HG03558 (cell line): ENCODE measurements around the gene PLXNA4.

Experiments
- ATAC-seq: cut with Tn5 transposase; IDR thresholded peaks from one replicate; pipeline ENCODE4 v1.9.1; 2021; ENCODE audit warnings: moderate number of reproducible peaks; ENCODE audit not compliant: unreplicated experiment; ENCODE audit errors: extremely low read depth

Gene PLXNA4

DNA sequence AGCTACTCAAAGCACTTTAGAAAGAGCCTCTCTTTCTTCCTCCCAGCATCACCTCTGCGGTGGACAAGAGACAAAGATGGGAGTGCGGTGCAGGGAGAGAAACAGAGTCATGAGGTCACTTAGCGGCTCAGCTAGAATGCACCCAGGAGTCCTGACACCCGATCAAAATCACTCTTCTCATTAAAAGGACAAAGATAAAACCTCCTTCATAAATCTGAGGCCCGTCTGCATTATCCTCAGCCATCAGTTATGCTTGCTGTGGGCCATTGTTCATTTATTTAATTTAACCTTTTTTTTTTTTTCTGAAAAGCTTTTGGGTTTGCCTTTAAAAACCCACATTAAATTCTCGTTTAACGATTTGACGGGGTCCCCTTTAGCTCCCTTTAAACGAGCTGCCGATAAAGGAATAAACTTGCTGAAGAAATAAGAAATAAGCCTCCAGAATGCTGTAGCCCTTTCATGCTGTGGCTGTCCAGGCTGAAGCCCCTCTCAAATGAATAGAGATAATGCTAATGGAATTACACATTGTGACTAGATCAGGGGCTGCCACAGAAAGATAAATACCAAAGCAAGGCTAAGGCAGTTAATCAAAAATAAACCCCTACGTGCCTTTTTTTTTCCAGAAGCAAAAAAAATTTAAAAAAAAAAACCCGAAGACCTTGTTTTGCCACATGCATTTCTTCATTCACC lies 16.1 kb upstream of the PLXNA4 start:
- ATAC-seq: no peak

DNA sequence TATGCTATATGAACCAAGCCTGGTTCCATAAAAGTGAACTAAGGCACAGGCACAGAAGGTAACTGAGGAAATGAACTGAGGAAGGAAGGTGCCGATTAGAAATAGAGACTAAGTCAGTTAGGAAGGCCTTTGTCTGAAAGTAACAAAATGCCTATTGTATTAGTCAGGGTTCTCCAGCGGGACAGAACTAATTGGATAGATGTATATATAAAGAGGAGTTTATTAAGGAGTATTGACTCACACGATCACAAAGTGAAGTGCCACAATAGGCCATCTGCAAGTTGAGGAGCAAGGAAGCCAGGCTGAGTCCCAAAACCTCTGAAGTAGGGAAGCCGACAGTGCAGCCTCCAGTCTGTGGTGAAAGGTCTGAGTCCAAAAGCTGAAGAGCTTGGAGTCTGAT lies 13.9 kb upstream of the PLXNA4 start:
- ATAC-seq: no peak

DNA sequence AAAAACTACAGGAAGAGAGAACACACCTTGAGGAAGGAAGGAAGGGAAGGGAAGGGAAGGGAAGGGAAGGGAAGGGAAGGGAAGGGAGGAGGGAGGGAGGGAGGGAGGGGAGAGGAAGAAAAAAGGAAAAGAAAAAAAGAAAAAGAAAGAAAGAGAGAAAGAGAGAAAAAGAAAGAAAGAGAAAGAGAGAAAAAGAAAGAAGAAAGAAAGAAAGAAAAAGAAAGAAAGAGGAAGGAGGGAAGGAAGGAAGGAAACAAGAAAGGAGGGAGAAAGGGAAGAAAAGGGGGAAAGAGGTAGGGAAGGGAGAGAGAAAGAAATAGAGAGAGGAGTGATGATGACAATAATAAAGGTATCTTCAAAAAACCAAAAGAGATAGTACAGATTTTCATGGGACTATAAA lies 12.3 kb upstream of the PLXNA4 start:
- no peak for ATAC-seq

DNA sequence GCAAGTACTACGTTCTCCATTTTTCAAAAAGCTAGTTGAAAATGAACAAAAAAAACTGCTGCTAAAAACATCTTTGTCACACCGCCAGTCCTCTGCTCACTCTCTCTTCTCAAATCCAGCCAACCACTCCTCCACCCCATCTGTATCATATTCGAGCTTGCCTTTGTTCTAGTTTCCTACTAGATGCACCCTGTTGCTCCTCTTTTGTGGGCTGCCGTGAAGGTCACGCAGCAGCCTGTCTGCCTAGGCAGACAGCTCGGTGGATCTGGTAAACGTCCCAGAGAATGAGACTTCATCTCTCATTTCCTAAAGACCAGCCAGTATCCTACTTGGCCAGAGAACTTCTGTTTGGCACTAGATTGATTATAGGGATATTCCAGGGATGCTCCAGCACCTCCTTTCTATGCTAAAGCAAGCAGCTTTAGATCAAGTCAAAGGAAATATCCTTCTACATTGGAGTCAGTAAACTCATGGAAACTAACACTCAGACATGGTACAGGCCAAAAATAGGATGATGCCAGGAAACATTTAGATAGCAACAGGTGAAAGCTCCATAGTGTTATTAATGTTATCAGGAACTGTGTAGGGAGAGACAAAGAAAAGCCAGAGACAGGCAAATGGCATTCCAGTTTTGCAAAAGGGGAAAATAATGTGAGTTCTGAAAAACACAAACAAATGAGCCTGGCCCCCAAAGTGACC lies 8.7 kb upstream of the PLXNA4 start:
- ATAC-seq: no peak

DNA sequence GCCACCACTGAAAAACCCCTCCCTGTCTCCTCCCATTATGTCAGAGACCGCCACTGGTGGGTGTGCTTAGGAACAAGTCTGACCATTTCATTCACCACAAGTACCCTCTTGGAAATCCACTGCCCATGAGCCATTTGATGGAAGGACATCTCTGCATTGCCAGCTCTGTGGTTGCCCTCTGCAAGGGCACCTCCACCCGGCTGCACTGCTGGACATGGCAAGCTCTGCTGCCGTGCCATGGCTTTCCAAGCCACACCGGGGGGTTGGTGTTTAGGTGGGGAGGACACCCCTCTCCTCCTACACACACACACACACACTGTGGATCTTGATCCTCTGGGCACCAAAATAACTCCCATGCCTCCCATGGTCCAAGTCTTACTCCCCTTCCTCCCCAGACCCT lies 5.2 kb upstream of the PLXNA4 start:
- ATAC-seq: no peak

DNA sequence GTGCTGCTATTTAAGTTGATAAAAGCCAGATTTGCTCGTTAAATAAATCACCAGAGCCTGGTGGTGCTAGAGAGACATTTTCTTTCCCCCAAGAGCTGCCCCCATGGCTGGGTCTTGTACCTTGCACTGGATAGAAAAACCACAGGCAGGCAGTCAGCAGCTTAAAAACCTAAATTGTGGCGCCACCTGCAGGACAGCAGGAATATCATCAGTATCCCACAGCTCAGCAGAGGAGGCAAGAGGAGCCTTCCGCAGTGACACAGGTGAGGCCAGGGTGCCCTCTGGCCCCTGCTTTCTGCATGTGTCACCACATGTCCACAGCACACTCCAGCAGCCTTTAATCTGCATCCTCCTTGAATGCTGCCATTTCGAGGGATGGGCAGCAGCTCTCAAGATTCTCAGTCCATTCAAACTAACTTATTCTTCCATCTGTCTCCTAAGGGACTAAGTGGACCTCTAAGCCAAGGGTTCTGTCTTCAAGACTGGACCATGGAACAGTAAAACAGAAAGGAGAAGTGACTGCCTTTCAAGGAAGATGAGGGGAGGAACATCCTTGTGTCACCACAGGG lies 4.5 kb upstream of the PLXNA4 start:
- ATAC-seq: no peak

DNA sequence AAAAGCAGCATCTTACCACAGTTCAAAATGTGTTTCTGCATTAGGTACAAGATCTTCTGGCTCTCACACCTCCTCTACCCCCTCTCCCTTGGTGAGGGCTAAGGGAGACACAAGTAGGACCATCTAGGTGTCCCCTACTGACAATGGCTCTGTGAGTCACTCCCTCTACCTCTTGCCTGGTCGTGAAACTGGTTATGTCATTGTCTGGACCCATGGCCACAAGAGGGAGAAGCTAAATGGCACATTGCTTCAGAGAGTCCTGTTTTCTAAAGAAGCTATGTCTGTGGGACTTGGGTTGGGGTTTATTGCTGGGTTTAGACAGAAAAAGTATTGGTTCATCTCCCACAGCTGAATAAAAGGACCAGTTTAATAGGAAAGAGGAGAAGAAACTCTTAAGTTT lies 4.0 kb upstream of the PLXNA4 start:
- no peak for ATAC-seq

DNA sequence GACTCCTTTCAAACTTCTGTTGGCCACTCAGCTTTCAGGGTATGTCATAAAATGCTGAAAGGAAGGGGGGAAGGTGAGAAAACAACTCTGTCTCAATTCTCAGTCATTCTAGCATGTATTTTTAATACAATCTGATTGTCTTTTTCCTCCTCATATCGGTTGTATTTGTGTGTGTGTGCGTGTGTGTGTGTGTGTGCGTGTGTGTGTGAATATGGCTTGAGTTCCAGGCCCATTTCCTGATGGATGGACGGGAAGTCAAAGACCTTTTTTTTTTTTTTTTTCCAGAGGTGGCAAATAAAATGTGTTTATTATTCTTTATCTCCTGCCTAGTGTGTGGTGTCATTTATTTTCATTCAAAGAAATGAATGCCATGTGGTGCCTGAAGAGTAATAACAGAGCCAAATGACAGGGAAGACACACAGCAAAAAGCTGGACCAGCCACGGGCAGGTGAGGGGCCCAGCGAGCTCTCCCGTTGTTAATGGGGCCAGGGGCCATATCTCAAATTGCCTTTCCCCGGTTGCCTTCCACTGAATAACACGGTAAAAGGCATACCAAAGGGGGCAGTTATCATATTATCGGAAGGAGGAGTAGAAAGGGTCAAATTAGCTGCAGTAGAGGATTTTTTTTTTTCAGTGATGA lies 3.1 kb upstream of the PLXNA4 start:
- no peak for ATAC-seq

DNA sequence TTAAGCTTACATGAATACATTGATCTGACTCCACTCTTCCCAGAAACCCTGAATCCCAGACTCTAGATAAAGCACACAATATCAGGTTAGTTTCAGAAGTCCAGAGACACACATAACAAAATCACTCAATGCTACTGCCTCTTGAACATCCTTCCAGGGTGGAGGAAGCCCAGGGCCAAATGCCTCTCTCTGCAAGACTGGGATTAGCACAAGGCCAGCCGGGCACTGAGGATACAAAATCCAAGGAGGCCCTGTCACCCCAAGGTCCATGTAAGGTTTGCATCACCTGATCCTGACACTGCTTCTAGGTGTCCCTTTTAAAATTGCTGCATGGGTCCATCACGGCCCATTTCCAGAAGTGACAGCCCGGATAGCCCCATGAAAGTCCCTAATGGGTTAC lies 2.6 kb upstream of the PLXNA4 start:
- no peak for ATAC-seq

DNA sequence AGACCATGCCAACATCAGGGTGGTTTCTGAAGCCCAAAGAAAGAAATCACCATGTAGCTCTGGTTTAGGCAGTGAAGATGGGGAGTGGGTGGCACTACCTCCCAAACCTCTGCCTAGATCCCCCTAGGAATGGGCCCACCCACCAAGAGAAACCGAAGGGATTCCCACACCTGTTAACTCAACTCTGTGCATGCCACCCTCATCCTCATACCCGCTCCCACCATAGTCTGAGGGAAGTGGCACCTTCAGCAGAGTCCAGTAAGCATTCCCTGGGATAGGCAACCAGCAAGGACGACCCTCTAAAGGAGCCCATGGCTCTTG lies 1.7 kb upstream of the PLXNA4 start:
- ATAC-seq: no peak

DNA sequence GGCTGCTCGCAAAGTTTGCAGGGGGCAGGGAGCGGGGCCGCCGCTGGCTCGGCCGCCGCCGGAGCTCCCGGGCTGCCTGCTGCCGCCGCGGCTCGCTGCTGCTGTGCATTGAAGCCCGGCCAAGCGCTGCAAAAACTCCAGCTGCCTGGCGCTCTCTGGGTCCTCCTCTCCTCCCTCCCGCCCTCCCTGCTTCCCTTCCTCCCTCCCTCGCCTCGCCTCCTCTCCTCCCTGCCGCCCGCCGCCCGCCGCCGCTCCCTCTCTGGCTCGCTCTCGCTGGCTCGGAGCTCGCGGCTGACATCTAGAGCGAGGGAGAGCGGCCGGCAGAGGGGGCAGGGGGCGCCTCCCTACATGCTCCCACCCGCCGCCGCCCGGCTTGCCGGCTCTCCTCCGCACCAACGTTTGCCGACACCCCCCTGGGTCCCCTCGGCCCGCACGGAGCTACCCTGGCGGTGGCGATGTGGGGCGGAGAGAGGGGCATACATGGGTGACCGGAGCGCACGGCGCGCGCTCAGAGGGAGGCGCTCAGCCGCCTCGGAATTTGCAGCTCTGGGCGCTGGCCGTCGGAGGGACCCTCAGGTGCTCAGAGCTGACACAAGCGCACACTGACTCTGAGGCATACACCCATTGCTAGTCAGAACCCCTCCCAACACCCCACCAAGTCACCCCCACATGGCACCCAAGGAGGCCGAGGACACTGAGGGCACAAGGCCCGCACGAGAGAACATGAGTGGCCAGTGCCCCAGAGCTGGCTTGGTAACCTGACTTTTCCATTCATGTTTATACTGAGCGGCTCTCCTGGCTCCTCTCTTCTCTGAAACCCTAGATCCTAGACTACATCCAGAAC lies 1.2 kb upstream of the PLXNA4 start:
- no peak for ATAC-seq

DNA sequence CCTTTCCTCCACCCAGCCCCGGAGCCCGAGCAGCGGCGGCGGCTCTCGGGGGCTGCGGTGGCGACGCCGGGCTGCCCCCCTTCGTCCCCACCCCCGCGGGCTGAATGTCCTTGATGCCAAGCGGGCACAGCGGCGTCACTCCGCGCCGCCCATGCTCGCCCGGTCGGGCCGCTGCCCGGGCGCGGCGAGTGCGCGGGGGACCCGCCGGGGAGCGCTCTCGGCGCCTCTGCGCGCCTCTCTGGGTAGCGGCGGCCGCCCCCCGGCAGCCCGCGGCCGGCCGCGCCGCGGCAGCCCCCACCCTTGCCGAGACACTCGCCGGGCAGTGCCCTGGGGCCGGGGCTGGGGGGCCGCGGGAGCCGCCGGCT lies 433 bp upstream of the PLXNA4 start:
- ATAC-seq: no peak

DNA sequence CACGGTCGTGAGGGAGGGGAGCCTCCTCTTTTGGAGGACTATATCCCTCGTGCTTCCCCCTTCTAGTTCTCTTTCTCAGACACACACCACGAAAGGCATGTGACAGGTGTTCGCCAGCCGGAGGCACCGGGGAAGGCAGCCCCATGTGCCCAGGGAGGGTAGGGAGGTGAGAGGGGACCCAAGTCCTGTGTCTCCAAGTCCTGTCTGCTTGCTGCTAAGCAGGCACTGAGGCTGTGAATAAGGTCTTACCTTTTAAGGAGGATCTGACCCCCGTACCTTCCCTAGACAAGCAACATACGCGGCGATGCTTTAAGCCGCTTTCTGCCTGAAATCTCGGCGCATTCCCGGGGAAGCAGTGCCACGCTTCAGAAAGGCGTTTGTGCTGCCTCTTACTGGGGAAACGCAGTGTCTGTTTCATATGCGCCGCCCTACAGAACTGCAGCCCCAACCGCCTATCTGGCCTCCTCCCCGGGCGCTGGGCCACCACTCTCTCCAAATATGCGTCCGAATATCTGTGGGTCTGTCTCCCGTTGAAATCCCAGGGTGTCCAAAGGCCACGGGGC lies 770 bp downstream of the PLXNA4 start:
- no peak for ATAC-seq

DNA sequence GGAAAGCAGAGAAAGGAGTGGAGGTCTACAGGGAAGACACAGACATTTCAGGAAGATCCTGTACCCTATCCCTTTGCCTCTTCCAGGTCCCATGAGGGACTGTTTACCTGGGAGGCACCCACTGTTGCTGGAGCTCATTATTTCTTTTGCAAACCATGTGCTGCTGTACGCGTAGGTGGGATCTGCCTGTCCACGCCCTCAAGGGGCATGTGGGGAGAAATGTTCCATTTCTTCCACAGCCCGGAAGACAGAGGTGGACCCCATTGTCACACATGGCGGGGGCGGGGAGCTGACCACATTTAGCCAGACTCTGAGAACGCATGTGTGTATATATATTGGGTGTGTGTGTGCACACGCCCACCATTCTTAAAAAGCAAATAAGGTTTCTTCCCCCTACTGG lies 2.0 kb downstream of the PLXNA4 start:
- ATAC-seq: no peak

DNA sequence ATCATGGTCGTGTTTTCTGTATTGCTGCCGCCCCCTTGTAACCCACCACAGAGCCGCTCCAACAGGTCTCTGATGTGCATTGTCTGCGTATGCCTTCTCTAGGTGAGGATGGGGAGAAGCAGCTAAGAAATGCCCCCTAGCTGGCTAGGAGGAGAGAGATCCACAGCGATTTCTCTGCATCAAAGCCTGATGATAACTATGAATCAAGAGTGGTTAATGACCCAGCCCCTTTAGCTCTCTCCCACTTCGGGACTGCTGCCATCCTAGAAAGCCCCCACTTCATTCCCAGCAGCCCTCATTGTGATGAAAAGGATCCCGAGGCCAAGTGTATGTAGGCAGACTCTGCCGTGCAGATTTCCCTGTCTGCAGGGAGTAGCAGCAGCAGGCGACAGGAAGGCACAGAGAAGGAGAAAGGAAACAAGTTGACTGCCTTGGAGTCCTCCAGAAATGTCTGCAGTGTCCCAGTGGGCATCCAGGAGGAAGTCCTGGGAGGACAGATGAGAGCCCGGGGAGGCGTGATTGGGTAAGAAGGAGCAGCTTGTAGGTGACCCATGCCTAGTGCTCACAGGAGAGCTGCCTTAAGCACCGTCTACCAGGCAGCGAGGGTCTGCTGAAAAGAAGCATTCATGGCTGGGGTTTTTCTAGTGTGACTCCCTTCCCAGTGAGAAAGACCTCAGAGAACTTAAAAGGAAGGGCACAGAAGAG lies 2.9 kb downstream of the PLXNA4 start:
- no peak for ATAC-seq

DNA sequence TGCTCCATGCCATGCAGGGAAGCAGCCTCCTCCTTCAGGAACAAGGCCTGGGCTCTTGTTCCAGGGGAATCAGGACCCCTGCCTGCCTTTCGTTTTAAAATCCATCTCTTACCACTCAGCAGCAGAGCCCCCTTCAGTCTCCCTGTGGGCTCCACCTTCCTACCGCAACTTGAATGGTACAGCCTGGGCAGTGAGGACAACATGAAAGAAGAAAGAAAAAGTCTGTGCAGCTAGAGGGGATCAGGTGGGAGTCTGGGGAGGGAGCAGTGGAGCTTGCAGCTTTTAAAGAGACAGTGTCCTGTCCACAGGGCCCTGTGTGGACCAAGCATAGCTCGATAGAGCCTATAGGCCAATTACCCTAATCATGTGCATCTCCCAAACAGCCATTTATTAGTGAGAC lies 3.7 kb downstream of the PLXNA4 start:
- ATAC-seq: no peak

DNA sequence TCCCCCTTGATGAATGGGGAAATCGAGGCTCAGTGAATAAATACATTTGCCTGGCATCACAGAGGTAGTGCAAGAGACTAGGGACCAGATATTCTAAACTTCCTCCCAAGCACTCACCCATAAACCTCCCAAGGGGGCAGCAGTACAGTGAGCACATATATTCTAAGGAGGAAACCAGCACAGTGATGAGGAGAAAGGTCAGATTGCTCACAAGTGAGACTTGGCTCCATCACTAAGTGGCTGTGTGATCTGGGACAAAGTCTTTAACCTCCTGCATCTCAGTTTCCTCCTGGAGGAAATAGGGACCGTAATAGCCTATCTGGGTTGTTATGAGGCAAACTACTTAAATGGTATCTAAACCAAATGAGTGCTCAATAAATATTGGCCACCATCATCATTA lies 4.3 kb downstream of the PLXNA4 start:
- no peak for ATAC-seq

DNA sequence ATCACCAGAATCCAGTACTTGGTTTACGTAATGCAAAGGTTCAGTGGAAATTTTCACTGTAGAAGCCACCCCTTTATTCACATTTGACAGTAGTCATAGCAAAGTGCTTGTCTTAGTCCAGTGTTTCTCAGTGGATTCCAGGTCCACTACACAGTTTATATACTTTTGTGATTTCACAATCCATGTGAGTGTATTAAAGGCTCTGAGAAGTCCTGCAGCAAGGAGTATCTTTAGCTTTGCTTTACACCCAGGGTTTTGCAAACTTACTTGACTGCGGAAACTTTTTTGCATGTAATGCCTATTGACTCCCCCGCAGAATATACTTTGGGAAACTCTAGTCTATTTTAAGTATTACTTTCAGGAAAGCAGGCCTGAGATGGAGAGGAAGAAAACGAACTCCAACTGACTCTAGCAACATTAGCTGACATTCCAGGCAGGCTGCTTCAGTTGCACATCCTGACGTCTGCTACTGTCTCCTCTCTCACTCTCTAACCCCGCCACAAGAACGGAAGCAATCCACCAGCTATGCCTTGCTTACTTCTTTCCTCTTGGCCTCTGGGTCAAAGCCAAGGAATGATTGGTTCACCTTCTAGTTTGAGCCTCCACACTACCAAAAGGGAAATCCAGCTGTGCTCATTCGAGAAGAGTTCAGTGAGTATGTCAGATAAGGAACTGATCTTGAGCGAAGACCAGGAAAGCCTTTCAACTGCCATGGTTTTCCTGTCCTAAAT lies 6.2 kb downstream of the PLXNA4 start:
- ATAC-seq: no peak

DNA sequence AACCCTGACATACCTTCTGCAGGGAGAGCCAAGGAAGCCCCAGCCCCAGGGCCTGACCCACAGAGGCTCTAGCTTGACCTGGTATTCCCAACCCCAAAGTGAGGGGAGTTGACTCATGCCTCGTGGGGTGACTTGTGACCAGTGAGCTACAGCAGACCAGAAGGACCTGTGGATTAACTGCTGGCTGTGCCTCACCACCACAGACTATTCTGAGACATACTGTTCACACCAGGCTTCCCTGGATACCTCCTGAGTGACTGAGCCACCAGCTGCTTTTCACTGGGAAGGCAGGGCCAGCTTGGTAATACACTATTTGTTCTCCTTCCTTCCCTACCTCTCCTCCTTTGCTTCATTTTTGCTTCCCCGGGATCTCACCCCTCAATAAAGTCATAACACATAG lies 7.3 kb downstream of the PLXNA4 start:
- no peak for ATAC-seq
